ENCODE results near the gene URB2.

GRCh38 chr1:229690662-229691061 lies 64.6 kb downstream of the URB2 start:
- TF ChIP-seq CTCF (IDR thresholded peaks at IDR 0.05) (no peak), POLR2A (IDR thresholded peaks at IDR 0.05) (no peak)
